GM19238 (cell line): ENCODE data around the gene PDE11A.
A peak's percentile ranks its signal among the peaks of the same experiment; 100 is the strongest.

Experiments used
- DNase-seq: peaks from one replicate; pipeline ENCODE4 v3.0.0; 2011; ENCODE audit warnings: low spot score; ENCODE audit not compliant: insufficient read length

PDE11A gene

DNA sequence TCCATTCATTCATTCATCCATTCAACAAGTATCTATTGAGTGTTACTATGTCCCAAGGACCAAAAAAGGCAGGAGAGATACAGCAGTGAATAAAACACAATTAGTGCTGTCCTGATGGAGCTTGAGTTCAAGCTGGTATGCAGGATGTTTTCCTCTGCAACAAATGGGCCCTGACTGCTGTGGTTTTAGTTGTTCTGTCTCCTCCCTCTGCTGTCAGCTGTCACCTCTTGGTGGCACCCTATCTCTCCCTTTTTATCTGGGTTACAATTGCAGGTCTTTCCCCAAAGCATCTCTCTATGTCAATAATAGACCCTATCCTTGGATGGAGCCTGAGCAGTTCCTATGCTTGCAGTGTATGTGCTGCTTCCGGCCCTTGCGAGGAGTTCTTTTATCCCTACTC, 304.8 kb downstream of the PDE11A start:
- no peak for DNase-seq

DNA sequence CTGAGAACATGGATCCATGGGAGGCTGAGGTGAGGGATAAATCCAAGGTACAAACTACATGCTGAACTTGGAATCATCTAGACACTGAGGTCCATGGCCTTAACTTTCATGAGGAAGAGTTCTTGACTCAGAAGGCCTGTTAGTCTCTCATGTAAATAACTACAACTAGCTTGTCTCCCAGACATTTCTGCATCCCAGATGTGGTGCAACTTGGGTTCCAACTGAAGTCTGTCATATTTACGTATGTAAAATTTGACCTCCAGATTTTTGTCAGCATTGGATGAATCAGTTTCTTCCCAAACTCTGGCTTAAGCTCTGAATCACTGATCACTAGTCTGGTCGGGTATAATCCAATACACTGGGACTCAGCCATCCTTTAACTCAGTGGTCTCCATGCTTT, 306.9 kb downstream of the PDE11A start:
- DNase-seq = no peak

DNA sequence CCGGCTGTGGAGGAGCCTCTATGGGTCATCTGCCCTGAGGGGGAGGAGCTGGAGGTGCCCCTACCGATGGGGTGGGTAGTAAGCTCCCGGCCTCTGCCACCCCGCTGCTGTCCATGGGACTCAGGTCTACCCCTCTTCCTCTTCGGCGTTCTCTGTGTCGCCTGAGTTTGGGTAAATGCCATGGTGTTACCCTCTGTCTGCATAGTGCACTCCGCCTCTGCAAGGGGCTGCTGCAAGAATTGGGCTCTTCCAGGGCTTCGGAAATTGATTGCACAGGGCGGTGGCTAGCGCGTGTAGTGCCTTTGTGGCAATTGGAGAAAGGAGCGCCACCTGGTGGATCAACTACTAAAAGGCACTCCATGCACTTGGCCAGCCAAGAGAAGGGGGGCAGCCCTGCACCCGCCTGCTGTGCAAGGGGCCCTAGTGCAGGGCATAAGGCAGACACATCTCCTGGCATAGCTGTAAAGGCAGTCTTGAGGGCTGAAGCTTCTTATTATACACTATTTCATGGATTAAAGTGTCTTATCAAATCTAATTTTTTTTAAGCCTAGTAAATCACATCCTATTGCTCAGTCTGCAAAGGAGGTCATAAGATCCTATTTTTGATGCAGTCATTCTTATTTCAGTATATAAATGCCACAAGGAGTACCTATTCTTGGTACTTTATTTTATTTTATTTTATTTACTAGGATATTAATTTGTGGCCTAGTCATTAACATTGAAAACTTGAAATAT, 308.9 kb downstream of the PDE11A start:
- peak; percentile 44 for DNase-seq

DNA sequence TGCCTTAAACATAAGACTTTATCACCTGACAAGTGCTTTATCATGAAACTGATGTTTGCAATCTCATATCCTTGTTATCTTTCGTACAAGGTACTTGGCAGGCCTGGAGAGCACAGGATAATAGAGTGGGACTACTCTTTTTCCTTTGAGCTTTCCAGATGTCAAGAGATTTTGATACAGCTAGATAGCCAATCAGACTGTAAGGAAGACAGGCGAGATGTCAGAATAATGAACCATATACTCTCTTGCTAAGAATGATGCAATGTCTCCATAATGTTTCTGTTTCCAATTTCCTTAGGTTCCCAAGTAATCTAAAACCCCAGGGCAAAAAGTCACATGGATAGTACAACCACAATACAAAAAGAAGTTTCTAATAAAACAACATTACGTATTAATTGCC, 313.1 kb downstream of the PDE11A start:
- DNase-seq = no peak

DNA sequence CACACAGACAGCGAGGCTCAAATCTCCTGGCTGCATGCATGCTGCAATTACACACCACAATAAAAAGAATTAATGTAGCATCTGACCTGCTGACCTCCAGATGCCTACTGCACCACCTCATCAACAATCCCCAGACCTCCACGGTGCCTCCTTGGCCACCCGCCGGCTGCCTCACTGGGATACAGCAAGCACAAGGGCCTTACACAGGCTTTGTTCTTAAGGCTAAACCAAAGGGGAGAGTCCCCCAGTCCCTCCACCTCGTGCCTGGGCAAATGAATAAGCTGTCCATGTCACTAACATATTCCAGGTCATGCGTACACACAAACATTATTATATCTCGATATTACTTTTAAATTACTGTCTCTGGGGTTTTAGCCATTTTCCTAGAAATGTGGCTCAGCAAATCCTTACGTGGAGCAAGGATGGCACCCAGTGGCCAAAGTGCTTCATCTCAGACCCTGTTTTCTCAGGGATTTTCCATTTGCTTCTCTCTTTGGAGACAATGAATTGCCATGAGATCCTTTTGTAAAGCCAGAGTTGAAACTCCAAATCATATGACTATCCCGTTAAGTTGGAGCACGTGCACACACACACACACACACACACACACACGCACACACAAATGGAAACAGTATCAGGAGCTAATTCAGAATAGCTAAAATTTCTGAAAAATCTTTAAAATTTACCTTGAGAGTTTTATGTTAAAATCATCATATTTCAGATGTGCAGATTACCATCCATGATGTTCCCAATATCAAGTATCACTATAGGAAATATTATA, 313.8 kb downstream of the PDE11A start:
- no peak for DNase-seq

DNA sequence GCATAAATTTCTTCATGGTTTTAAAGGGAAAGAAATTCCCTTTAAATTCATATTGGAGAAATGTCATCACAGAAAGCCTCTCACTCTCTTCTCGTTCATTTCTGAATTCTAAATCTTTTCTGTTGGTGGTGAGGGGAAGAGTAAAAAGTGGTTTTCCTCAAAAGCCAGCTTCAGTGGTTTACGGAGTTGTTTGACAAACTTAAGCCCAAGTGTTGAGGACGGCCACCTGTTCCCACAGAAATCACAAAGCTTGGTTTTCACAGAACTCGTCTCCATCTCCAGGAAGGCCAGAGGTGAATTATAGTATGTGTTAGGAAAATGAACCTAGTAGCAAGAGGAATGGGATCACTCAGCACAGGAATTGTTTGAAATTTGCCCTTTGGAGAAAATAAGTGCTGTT, 316.2 kb downstream of the PDE11A start:
- no peak for DNase-seq

DNA sequence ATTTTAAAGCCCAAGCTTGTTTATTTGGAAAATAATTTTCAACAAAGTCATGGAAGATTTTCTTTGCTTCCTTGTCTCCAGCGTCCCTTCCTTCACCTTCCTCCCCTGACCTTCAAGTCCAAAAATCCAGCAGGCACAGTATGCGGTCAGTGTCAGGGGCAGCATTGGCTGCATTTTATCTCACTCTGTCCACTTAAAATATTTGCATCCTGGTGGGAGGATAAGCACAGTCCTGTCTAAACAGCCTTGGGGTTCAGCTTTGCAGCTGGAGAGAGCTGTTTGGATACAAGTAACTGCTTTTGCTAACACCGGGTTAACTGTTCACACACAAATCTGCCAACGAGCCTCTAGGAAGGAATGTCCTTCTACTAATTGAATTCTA, 318.1 kb downstream of the PDE11A start:
- no peak for DNase-seq

DNA sequence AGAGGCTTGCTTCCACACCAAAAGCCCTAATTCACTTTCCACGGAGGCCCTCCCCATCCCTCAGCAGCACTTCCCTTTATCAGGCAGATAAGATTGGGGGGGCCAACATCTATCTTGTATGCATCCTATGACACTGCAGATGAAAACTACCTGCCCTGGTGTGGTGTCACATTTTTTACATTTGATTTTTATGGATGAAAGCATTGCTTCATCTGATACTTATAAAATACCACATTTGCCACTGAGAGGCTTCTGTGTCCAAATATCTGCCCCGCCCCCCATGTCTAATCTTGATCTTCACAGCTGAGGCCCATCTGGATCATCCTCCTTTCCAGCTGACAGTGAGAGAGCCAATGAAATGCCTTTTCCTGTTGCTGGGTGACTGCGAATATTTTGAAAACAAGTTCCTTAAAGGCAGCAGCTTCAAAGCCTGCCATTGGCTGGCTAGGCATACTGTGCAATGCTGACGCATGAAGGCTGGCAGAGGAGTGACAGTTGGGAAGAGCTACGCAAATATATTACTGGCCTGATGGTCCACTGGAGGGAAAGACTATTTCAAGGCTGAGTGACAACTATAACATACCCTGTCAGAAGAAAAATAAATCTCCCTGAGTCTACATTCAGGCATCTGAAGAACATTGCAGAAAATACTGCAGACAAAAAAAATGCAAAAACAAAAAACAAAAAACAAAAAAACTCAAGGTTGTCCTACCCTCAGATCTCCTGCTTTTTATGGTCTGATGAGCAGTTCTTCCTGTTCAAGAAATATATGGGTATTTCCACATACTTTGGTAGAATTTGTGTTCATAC, 318.7 kb downstream of the PDE11A start:
- DNase-seq = no peak

DNA sequence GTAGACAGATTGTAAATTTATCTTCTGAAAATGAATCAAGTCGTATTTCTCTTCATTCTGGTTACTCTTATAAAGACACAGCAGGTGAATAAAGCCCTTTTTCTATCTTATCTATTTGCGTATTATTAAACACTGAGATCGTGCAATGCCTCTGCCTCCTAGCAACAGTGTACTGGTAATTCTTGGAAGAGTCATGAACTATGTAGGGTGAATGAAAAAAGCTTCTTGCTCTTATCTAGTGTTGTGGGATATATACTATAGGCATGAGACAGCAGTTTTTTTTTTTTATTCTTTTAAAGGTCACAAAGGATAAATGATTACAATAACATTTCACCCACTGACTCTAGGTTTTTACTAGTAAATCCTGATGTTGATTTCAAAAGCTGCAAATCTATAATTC, 324.2 kb downstream of the PDE11A start:
- no peak for DNase-seq

DNA sequence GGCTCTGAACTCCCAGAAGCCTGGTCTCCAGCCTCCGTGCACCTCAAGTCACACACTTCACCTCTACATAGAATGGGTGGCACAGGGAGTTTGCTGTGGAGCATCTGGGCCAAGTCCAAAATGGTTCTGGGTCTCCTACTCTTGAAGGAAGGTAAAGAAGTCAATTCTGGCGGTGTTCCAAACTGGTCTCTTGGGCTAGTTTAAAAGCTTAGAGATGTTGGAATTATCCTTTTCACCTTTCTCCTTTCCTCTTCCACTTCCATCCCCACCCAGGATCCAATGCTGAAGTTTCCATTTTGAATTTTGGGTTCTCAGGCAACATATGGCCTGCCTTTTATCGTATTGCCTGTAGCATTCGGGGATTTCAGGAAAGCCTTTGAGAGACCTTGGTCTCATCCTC, 325.2 kb downstream of the PDE11A start:
- DNase-seq = no peak

DNA sequence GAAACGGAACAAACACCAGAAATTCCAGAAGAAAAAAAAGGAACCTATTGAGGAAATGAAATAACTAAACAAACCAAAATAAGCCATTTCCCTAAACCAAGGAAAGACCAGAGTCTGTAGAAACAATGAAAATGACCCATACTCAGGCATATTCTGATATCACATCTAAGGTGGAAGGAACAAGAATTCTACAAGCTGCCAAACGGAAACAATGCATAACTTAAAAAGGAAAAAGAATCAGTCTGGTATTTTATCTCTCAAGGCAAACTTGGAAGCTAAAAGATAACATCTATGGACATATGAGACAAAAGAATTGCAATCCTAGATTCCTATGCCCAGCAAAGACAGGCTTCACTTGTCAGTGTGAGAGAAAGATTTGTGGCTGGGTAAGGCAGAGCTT, 326.2 kb downstream of the PDE11A start:
- DNase-seq = no peak

DNA sequence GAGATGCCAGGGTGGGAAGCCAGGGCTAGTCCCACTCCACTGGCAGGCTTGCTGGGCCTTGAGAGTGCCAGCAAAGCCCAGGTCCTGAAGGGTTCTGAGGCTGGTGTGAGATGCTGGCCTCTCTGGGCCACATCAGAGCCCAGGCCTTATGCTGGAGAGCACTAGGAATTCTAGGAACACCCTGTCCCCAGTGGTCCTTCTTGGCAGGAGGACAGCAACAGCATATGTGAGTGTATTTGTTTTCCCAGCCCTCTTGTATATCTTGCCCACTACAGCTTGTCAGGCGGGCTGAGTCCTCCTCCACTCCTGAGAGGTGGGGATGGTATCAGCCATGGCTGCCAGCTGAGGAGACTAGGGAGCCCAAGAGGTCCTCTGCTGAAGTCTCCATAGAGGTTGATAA, 327.0 kb downstream of the PDE11A start:
- DNase-seq = no peak

DNA sequence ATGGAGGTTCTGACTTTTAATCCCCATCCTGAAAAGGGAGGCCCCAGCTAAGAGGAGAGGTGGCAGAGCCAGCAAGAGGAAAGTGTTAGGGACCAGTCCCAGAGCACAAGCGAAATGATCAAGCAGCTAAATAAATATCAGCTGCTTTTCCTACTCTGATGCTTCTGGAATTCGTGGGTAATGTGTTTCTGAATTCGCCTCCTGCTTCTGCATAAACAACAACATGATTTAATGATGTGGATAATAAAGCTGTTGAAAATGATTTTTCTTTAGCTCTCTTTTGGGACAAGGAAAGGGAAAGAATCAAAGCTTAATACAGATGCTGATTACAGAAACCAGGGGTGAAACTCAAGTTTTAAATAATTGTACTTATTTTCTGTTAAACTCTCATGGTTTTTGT, 329.7 kb downstream of the PDE11A start:
- no peak for DNase-seq

DNA sequence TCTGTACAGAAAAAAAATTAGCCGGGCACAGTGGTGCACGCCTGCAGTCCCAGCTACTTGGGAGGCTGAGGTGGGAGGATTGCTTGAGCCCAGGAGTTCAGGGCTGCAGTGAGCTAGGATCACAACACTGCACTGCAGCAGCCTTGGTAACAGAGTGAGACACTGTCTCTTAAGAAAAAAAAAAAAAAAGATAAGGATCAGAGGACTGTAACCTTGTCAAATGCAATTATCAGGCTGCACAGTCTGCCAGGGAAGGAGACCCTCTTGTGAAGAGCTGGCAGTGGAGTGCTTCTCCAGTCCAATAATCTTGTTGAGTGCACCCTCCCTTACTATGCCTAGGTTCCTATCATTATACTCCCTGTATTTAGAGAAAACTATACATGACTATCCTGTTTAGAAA, 330.7 kb downstream of the PDE11A start:
- DNase-seq = no peak

DNA sequence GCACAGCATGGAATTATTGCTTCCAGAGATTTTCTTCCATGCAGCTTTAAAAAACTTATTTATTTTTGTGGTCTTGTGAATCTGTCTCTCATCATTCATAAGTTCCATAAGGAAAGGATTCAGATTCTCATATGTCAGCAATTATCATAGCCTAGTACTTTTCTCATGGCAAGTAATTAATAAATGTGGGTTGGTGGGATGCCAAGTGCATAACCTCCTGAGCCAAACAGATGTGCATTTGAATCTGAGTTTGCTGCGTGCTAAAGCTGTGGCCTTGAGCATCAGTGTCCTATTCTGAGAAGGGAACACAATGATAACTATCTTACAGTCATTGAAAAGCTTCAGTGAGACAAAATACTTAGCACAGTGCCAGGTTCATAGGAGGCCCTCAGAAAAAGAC, 331.9 kb downstream of the PDE11A start:
- no peak for DNase-seq

DNA sequence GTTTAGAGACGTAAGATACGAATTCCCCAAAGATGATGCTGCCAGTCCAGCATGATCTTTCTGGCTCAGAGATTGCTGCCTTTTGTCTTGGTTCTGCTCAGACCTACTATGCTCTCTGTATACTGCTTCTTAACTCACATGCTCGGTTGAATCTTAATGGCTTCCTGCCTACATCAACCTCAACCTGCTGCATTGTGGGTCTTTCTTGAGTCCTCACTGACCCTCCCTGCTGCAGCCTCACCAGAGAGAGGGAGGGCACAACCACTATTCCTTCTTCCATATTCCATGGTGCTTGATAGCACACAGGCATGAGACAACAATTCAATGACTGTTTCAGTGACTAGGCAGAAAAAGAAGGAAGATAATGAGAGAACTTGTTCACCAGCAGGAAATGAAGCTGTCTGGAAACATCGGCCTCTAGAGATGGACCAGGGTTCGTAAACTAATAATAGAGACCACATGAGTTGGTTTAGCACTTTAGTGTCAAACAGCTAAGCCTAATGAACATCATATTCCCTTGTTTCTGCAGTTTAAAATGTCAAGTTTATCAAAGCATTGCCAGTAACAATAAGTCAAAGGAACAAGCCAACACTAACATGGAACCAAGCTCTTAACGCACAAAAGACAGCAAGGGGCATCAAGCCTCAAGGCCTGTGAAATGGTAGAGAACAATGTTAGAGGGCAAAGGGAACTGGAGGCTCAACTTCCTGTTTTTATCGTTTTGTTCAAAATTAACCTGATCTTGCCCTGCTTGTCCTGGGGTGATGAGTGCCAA, 333.9 kb downstream of the PDE11A start:
- DNase-seq = no peak

DNA sequence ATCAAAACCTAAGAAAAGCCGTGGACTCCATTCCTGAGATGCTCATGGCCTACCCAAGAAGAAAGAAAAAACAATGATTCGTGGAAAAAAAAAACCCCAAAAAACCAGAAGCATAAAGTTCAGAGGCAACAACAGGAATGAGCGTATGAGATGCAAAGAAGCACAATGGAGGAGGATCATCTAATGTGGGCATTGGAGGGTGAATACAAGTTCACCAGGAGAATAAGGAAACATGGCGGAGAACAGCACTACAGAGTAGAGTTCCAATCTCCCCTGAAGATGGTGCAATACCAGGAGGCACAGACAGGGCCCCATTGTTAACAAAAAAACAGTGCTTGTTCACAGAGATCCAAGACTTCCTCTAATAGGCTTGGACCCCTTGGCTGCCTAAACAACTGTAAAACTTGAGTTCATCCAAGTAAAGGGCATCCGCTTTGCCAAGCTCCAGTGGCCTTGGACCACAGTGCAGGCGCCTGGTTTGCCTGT, 337.2 kb downstream of the PDE11A start:
- no peak for DNase-seq

DNA sequence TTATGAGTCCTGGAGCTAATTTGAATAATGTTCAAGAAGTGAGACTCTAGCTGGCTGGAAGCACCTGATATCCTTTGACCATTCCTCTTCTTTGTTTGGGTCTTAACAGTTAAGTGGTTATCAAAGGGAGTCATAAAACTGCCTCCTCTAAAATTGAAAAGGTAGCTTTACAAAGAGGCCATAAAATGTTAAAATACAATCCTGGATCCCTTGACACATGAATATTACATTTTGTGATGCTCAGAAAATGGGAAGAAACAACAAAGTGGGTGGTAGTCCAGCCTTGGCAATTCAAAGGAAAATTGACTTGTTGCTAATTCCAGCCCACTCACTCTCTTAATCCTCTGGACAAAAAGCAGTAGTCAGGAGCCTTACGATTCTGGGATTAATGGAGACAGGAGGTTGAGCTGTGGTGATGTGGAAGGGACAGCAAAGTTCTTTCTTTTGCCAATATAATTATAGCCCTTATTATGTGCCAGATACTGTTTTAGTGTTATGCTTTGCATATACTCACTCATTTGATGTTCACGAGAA, 339.2 kb downstream of the PDE11A start:
- DNase-seq = no peak

DNA sequence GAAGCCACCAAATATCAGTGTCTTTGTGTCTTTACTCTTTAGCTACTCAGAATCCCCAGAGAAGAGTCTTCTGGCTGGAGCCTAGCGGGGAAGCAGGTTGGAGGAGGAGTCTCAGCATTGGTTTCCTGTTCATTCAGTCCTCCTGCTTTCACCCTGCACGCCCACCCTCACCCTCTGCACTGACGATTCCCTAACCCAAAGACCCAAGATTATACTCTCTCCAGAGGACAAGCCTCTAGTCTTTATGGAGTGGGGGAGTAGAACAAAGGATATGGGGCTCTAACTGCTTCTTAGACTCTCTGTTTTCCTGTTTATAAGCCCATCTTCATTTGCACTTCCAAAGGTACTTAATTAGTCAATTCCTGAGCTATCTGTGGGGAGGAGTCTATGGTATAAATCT, 341.2 kb downstream of the PDE11A start:
- DNase-seq = no peak

DNA sequence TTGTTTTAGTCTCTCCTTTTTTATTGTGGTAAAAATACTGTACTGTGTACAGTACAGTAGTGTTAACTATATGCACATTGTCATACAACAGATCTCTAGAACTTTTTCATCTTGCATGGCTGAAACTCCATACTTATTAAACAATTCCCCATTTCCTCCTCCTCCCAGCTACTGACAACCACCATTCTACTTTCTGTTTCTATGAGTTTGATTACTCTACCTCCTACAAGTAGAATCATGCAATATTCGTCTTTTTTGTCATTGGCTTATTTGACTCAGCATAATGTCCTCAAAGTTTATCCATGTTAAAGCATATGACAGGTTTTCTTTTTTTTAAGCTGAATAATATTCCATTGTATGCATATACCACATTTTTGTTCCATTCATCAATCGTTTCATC, 341.8 kb downstream of the PDE11A start:
- DNase-seq = no peak

DNA sequence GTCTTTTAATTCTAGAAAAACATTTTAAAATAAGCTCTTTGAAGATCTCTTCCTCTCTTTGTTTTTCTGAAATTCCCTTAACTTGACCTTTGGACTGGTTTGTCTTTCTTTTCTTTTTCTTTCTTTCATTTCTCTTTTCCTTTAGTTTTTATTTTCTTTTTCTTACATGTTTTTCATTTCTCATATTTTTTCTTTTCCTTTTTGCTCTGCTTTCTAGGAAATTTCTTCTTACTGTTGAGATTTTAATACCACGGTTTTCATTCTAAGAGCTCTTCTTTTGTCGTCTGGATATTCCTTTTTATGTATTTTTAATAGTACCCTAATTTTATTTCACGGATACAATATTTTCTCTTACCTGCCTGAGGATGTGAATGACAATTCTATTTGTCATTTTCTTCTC, 342.2 kb downstream of the PDE11A start:
- DNase-seq = no peak
